DOHH2 (cell line): ENCODE data around the gene RPL29.

Experiments
- CTCF ChIP-seq: fragments of 200-600 bp; sonication (generic); IDR thresholded peaks from one replicate; pipeline ENCODE4 v1.5.1; 2014; ENCODE audit warnings: antibody characterized with exemption, mild to moderate bottlenecking, low read depth, low read length; ENCODE audit not compliant: poor library complexity, severe bottlenecking
- EZH2phosphoT487 ChIP-seq: fragments of 200-600 bp; sonication (generic); IDR thresholded peaks from 2 replicates; pipeline ENCODE4 v1.6.1; 2017; ENCODE audit warnings: borderline replicate concordance, mild to moderate bottlenecking, antibody characterized with exemption, low read length, moderate library complexity, mixed read lengths

GRCh38 chr3:52039426-52039825, 43.7 kb upstream of the RPL29 start:
- TF ChIP-seq CTCF (no peak), EZH2phosphoT487 (no peak)
